SK-MEL-5 (cell line): ENCODE results near the gene PCDH9. TPM values are rescaled to one million over a fixed set of nuclear protein-coding genes. Genes with fewer than 3 reads are reported as not detected.

Source experiments
- DNase-seq: peaks from one replicate; pipeline ENCODE4 v3.0.0-alpha.2; 2016; ENCODE audit warnings: low read depth, low spot score
- in situ Hi-C: cut with HindIII; loops from 2 replicates; pipeline ENCODE4 v1.10.0; 2016; ENCODE audit warnings: low sequenced_read_pairs, high pct_unique_total_duplicates, low pct_unique_long_range_greater_than_20kb
- total RNA-seq: library from RNA; depleted of rRNA; stranded (reverse); fragments of >200 nt; shearing (Covaris generic); gene quantifications from 2 replicates; pipeline ENCODE4 v1.2.3, GENCODE V29; 2014

The PCDH9 gene
- total RNA-seq, 1 experiment from 2014 or later: 1.4 TPM

DNA sequence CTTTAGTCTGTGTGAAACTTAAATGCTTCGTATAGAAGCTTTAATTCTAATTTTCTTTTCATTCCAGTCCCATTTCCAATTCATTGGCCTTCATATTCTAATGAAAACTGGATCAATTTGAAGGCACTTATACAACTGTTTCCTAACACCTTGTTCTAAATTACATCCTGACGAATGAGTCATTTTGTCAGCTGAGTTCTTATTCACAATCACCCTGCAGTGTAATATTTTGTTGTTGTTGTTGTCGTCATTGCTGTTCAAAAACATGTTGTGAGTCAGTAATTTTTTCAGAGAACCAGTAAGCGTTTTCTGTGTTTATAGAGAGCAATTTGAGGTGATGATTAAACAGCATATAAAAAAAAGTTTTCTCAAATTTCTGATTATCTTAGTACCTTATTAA lies 290.0 kb downstream of the PCDH9 start:
- peak; percentile 53 for DNase-seq
- in situ Hi-C loops: no loop called here

DNA sequence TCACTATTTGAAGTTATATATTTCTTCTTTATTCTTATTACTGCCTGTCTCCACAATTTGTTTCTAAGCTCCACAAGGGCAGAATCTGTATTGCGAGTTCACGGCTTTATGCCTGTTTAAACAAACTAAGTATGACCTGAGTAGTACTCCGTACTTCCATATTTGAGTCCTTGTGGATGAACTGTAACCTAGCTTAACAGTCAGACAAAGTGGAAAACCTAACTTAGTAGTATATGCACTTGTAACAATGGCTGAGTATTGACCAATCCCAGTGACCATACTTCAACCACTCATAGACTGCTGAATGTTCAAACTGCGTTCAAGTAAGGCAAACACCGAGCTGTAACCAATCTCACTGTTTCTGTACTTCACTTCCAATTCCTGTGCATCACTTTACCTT lies 292.7 kb downstream of the PCDH9 start:
- in situ Hi-C loops: no loop called here
- no peak for DNase-seq

DNA sequence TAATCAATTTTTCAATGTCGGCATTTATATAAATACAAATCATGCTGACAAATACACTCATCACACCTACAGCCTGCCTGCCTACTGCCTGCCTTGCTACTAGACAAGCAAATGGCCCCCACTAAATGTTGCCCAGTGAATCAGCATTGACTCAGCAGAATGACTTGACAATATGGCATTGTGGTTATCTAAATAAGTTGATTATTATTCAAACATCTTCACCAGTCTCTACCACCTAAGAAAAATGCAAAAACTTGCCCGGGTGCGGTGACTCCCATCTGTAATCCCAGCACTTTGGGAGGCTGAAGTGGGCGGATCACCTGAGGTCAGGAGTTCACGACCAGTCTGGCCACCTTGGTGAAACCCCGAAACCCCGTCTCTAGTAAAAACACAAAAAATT lies 296.1 kb downstream of the PCDH9 start:
- no peak for DNase-seq
- in situ Hi-C loops: no loop called here

DNA sequence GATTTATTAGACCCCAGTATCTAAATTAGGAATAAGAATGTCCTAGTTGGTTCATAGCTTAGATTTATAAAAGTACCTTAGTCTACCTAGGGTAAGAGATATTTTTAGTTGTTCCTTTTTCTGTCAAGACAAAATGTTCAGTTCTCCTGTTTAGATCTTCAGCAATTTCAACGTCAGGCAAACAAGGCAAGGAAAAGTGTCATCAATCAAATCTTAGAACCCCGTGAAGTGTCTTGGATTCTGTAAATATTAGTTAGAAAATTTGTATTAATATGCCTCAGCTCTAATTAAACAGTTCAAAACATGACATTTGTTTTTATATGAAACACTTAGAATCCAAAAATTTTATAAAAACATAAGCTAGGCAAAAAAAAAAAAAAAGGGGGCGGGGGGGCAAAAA lies 296.6 kb downstream of the PCDH9 start:
- in situ Hi-C loops: no loop called here
- DNase-seq: no peak

GRCh38 chr13:66927562-66927961 lies 302.6 kb downstream of the PCDH9 start:
- no peak for DNase-seq
- in situ Hi-C loops: no loop called here

GRCh38 chr13:66926851-66927524 lies 303.1 kb downstream of the PCDH9 start:
- in situ Hi-C loops: no loop called here
- DNase-seq: no peak

DNA sequence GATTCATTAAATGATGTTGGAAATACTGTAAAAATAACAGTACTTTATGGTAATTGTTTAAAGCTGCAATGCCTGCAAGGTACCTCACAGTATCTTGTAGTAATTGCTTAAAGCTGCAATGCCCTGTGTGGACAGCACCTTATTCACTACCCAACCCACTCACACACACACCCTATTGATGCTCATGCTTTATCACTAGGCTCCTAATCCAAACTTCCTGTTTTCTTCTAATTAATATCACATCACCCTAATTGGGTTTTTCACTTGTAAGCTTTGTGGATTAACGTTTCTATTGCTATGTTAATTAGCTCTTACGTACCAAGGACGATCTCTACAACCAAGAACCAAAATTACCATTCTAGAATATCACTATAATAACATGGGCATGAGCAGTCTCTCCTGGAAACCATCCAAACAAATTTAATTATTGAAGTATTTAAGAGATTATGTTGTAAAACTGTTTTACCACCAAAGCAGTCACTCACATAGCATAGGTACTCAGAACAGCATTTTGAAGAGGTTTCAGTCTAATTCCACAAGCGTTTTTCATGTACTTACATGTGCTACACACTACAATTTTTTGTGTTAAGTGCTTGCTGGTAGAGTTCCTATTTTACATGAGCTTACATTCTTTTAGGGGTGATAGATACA lies 303.8 kb downstream of the PCDH9 start:
- in situ Hi-C loops: no loop called here

GRCh38 chr13:66922444-66922843 lies 307.7 kb downstream of the PCDH9 start:
- in situ Hi-C loops: no loop called here
- DNase-seq: no peak

More for the DNA sequence above, 303.8 kb downstream of the PCDH9 start:
- no peak for DNase-seq

DNA sequence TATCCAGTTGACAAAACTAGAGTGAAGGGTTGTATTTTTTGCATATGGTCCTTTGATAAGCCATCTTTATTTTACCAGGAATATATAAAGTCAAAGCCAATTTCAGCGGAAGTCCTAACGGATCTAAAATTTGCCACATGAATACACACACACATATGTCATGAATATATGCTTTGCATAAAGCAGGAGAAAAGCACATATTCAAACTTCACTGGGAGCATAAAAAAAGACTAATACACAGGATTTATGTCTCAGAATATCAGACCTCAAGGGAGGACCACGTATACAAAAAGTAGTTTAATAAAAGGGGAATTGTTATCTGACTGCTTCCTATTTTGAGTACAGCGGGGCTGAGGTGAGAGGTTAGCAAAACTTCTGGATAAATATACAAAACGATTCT lies 308.7 kb downstream of the PCDH9 start:
- in situ Hi-C loops: no loop called here
- DNase-seq: no peak

- in situ Hi-C loops: no loop called here
- DNase-seq: no peak
Observed at GRCh38 chr13:66915596-66916185, 314.4 kb downstream of the PCDH9 start.

DNA sequence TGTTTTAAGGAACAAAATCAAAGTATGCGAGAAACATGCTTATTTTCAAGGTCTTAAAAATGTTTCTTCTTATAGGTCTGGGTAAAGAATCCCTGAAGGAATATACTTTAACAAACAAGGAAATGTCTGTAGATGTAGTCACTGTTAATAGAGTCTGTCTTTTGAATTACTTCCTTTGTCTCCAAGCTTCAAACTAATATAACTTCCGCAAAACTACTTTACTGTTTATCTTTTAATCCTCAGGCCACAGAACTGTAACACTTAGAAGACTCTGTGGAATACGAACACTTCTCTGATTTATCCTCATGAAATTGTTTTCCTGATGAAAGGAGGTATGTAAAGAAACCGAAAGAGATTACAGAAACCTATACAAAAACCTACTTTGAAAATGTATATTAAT lies 316.0 kb downstream of the PCDH9 start:
- in situ Hi-C loops: no loop called here
- peak; percentile 61 for DNase-seq

- DNase-seq: no peak
- in situ Hi-C loops: no loop called here
Observed at GRCh38 chr13:66911411-66911939, 318.7 kb downstream of the PCDH9 start.

- in situ Hi-C loops: no loop called here
- DNase-seq: no peak
Observed at GRCh38 chr13:66899955-66900354, 330.2 kb downstream of the PCDH9 start.

DNA sequence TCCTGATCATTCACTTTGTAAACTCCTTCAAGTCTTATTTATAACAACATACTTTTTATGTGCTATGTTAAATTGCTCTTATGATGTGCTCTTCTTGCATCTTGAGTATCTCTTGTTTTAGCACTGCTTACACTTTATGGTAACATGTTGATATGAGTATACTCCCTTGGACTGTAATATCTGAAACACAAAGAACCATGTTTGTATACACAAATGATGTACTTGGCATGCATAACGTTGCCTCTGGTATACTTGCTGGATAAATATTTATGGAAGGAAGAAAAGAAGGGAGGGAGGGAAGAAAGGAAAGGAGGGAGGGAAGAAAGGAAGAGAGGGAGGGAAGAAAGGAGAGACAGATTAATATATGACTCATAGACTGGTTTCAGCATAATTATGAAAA lies 333.2 kb downstream of the PCDH9 start:
- no peak for DNase-seq
- in situ Hi-C loops: no loop called here

- DNase-seq: no peak
- in situ Hi-C loops: no loop called here
Observed at GRCh38 chr13:66895780-66896179, 334.4 kb downstream of the PCDH9 start.

- in situ Hi-C loops: no loop called here
- no peak for DNase-seq
Observed at GRCh38 chr13:66895320-66895719, 334.8 kb downstream of the PCDH9 start.

- no peak for DNase-seq
- in situ Hi-C loops: no loop called here
Observed at GRCh38 chr13:66888698-66889097, 341.4 kb downstream of the PCDH9 start.

DNA sequence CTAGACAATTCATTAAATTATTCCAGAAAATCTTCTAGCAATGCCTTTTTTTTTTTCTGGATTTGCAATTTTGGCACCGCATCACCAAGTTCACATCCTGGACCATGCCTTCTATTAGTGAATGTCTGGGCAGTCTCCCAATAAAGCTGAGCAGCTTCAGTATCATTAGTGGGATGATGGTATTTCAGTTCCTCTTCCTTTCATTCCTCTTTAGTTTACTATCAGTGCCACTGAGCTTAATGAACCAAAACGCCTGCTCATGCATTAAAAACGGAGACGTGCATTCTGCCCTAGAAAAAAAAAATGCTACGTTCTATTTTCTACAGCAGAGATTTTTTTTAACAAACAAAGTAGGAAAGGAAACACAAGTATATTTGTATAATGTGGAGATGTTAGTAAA lies 343.0 kb downstream of the PCDH9 start:
- in situ Hi-C loops: no loop called here
- DNase-seq: no peak

DNA sequence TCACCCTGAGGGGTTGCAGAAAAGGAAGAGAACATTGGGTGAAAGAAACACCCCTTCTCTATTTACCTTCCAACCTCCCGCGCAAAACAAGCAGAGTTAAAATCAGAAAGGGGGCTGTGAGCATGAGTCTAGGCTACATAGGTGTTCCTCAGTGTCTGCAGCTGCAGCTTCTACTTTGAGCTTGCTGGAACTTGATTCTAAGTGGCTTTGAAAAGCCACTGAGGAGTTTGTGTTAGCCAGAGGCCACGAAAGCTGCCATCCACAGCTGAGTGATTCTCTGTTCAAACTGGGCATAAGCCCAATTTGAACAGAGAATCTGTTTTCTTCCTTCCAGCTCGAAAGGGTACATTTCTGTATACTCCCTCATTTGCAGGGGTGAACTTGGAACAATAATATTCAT lies 343.9 kb downstream of the PCDH9 start:
- DNase-seq: peak; percentile 29
- in situ Hi-C loops: no loop called here
